Skeletal muscle tissue (tissue), 4 donors: ENCODE results near the gene SPATC1L. TPM values are rescaled to one million over a fixed set of nuclear protein-coding genes. Genes with fewer than 3 reads are reported as not detected.
"Not testable (repeated sequence)": the region's sequence is repeated elsewhere in the genome, so short reads cannot be mapped to it uniquely, and the experiment has no call there.

Experiments used
- H3K27ac ChIP-seq: one replicate; pipeline ENCODE4 v1.7.0; 2013; ENCODE audit warnings: mild to moderate bottlenecking, low read depth, low read length, inconsistent platforms
- H3K27me3 ChIP-seq, 3 donors: one replicate each; pipeline ENCODE4 v1.7.0; 2013; ENCODE audit warnings: low read length in 3 of 3; ENCODE audit not compliant: control insufficient read depth in 3 of 3, insufficient read depth in 3 of 3
- H3K36me3 ChIP-seq, 3 donors: one replicate each; pipeline ENCODE4 v1.7.0; 2013; ENCODE audit warnings: low read length in 3 of 3; ENCODE audit not compliant: control insufficient read depth in 3 of 3, insufficient read depth in 3 of 3
- H3K4me1 ChIP-seq, 3 donors: one replicate each; pipeline ENCODE4 v1.7.0; 2013; ENCODE audit warnings: low read length in 3 of 3, mild to moderate bottlenecking in 3 of 3; ENCODE audit not compliant: control insufficient read depth in 3 of 3, insufficient read depth in 3 of 3
- H3K4me3 ChIP-seq, 3 donors: one replicate each; pipeline ENCODE4 v1.7.0; 2013; ENCODE audit warnings: low read length in 3 of 3
- H3K9ac ChIP-seq, 3 donors: one replicate each; pipeline ENCODE4 v1.7.0; 2013; ENCODE audit warnings: low read length in 3 of 3, mild to moderate bottlenecking in 3 of 3, moderate library complexity in 2 of 3, low read depth in 1 of 3
- H3K9me3 ChIP-seq, 3 donors: one replicate each; pipeline ENCODE4 v1.7.0; 2013; ENCODE audit warnings: low read length in 3 of 3; ENCODE audit not compliant: control insufficient read depth in 3 of 3
- total RNA-seq: library from RNA; depleted of rRNA; stranded (reverse); fragments of >200 nt; gene quantifications from one replicate; pipeline ENCODE4 v1.2.3, GENCODE V29; 2014
- donor health status: Osteomylitis.

The SPATC1L gene
- total RNA-seq, 1 donor from 2014 or later: 1.6 TPM

GRCh38 chr21:46141767-46142581 is 42.3 kb downstream of the SPATC1L start:
- Histone ChIP-seq H3K4me3 (no peak overlapping the region), H3K9me3 (no peaks in the 10 kb centered on the region), H3K27ac (no peak overlapping the region), H3K27me3 (peaks cover 4 to 12% (median 6%) of the 10 kb centered on the region in 3 donors), H3K4me1 (peaks cover 0 to 5% (median 3%) of the 10 kb centered on the region in 3 donors), H3K9ac (no peak overlapping the region), H3K36me3 (no peaks in the 10 kb centered on the region)

GRCh38 chr21:46140352-46141003 is 43.8 kb downstream of the SPATC1L start:
- H3K27ac ChIP-seq, H3K9ac ChIP-seq, H3K4me3 ChIP-seq, H3K9me3 ChIP-seq, H3K36me3 ChIP-seq, H3K4me1 ChIP-seq: not testable (repeated sequence)
- H3K27me3 ChIP-seq: peaks cover 4 to 12% (median 6%) of the 10 kb centered on the region in 3 donors

GRCh38 chr21:46139686-46140085 is 44.6 kb downstream of the SPATC1L start:
- H3K27me3 ChIP-seq: peaks cover 4 to 12% (median 6%) of the 10 kb centered on the region in 3 donors
- H3K4me3 ChIP-seq: no peak overlapping the region
- H3K9me3 ChIP-seq: no peaks in the 10 kb centered on the region
- H3K9ac ChIP-seq: no peak overlapping the region
- no peaks in the 10 kb centered on the region for H3K36me3 ChIP-seq
- peaks cover 0 to 5% (median 3%) of the 10 kb centered on the region in 3 donors for H3K4me1 ChIP-seq
- no peak overlapping the region for H3K27ac ChIP-seq

- H3K4me3 ChIP-seq: no peak overlapping the region
- H3K9me3 ChIP-seq: peaks cover 0 to 2% (median 0%) of the 10 kb centered on the region in 3 donors
- H3K27ac ChIP-seq: no peak overlapping the region
- H3K4me1 ChIP-seq: peaks cover 0 to under 1% (median 0%) of the 10 kb centered on the region in 3 donors
- H3K36me3 ChIP-seq: no peaks in the 10 kb centered on the region
- no peak overlapping the region for H3K9ac ChIP-seq
- H3K27me3 ChIP-seq: peaks cover 4 to 12% (median 6%) of the 10 kb centered on the region in 3 donors
These were observed 45.8 kb downstream of the SPATC1L start for GRCh38 chr21:46138383-46138970.

- Histone ChIP-seq H3K9me3 (peaks cover 0 to 2% (median 0%) of the 10 kb centered on the region in 3 donors), H3K27ac (no peak overlapping the region), H3K9ac (no peak overlapping the region), H3K4me3 (no peak overlapping the region), H3K36me3 (no peaks in the 10 kb centered on the region), H3K27me3 (peaks cover 4 to 12% (median 6%) of the 10 kb centered on the region in 3 donors), H3K4me1 (no peaks in the 10 kb centered on the region)
These were observed 46.4 kb downstream of the SPATC1L start for GRCh38 chr21:46137908-46138307.

GRCh38 chr21:46136739-46137349 is 47.4 kb downstream of the SPATC1L start:
- Histone ChIP-seq H3K4me3 (no peak overlapping the region), H3K4me1 (no peaks in the 10 kb centered on the region), H3K27me3 (peaks cover 4 to 12% (median 6%) of the 10 kb centered on the region in 3 donors), H3K27ac (no peak overlapping the region), H3K9me3 (peaks cover 0 to 2% (median 0%) of the 10 kb centered on the region in 3 donors), H3K9ac (no peak overlapping the region), H3K36me3 (no peaks in the 10 kb centered on the region)

GRCh38 chr21:46135782-46136395 is 48.4 kb downstream of the SPATC1L start:
- Histone ChIP-seq H3K27ac (no peak overlapping the region), H3K4me3 (no peak overlapping the region), H3K4me1 (no peaks in the 10 kb centered on the region), H3K9ac (no peak overlapping the region), H3K9me3 (peaks cover 0 to 2% (median 0%) of the 10 kb centered on the region in 3 donors), H3K36me3 (no peaks in the 10 kb centered on the region), H3K27me3 (peaks cover 4 to 12% (median 10%) of the 10 kb centered on the region in 3 donors)

- Histone ChIP-seq H3K36me3 (peaks cover 0 to 2% (median 0%) of the 10 kb centered on the region in 3 donors), H3K27me3 (peaks cover 0 to 4% (median 0%) of the 10 kb centered on the region in 3 donors), H3K9ac (no peak overlapping the region), H3K9me3 (peaks cover 0 to 2% (median 2%) of the 10 kb centered on the region in 3 donors), H3K4me3 (no peak overlapping the region), H3K27ac (no peak overlapping the region), H3K4me1 (no peaks in the 10 kb centered on the region)
These were observed 52.2 kb downstream of the SPATC1L start for GRCh38 chr21:46131838-46132651.

- Histone ChIP-seq H3K9ac (no peak overlapping the region), H3K4me1 (no peaks in the 10 kb centered on the region), H3K36me3 (peaks cover 0 to 2% (median 0%) of the 10 kb centered on the region in 3 donors), H3K9me3 (peaks cover 0 to 2% (median 2%) of the 10 kb centered on the region in 3 donors), H3K27me3 (peaks cover 0 to 4% (median 0%) of the 10 kb centered on the region in 3 donors), H3K4me3 (no peak overlapping the region), H3K27ac (no peak overlapping the region)
These were observed 52.7 kb downstream of the SPATC1L start for GRCh38 chr21:46131588-46131837.
